SK-MEL-5 (cell line): ENCODE results near the gene IQUB. TPM values are rescaled to one million over a fixed set of nuclear protein-coding genes. Genes with fewer than 3 reads are reported as not detected.

Experiments used
- DNase-seq: peaks from one replicate; pipeline ENCODE4 v3.0.0-alpha.2; 2016; ENCODE audit warnings: low read depth, low spot score
- in situ Hi-C: cut with HindIII; loops from 2 replicates; pipeline ENCODE4 v1.10.0; 2016; ENCODE audit warnings: low sequenced_read_pairs, high pct_unique_total_duplicates, low pct_unique_long_range_greater_than_20kb
- polyA plus RNA-seq, 2 experiments: library from polyadenylated mRNA; depleted of rRNA; stranded (reverse); fragments of >200 nt; gene quantifications; 2 replicates each; pipeline ENCODE4 v1.2.3, GENCODE V29; 2015
- total RNA-seq: library from RNA; depleted of rRNA; stranded (reverse); fragments of >200 nt; shearing (Covaris generic); gene quantifications from 2 replicates; pipeline ENCODE4 v1.2.3, GENCODE V29; 2014; rRNA removed

The IQUB gene
- 0.18 TPM in 1 of 2 replicates, not detected in the other for total RNA-seq
- polyA plus RNA-seq (2015; cell fraction: cytosol; rRNA removed): 0.06 and 0.31 TPM in 2 replicates
- 4.5 TPM in 1 of 2 replicates, not detected in the other for polyA plus RNA-seq (2015; cell fraction: nucleus; rRNA removed)

DNA sequence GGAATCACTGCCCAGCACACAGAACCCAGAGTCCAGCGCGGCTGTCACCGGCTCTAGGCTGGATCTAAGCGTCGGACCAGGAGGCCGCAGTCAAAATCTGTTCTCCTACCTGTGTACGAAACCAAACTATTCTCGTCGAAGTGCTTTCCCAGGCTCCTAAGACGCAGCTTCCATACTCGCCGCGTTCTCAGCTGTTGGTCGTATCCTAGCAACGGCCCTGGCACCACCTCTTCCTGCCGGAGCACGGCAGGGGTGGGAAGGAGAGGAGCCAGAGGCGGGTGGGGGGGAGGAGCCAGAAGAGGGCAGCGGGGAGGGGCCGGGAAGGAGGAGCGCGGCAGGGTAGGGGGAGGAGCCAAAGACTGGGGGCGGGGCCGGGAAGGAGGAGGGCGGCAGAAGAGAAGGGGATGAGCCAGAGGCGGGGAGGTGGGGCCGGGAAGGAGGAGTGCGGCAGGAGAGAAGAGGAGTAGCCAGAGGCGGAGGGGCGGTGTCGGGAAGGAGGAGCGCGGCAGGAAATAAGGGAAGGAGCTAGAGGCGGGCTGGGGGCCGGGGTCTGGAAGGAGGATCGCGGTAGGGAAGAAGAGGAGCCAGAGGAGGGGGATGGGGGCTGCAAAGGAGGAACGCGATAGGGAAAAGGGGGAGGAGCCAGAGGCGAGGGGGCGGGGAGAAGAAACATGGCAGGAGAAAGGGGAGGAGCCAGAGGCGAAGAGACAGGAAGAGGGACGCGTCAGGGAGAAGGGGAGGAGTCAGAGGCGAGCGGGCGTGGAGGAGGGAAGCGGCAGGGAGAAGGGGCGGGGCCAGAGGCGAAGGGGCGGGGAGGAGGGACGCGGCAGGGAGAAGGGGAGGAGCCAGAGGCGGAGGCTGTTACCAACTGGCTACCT lies at the start of gene IQUB:
TSS of gene IQUB (minus strand) at position 213 of the 878 bp plus-strand sequence. CDS start 22,255 bp downstream, outside the sequence.
- peak; percentile 99 for DNase-seq
- in situ Hi-C loops: no loop called here

DNA sequence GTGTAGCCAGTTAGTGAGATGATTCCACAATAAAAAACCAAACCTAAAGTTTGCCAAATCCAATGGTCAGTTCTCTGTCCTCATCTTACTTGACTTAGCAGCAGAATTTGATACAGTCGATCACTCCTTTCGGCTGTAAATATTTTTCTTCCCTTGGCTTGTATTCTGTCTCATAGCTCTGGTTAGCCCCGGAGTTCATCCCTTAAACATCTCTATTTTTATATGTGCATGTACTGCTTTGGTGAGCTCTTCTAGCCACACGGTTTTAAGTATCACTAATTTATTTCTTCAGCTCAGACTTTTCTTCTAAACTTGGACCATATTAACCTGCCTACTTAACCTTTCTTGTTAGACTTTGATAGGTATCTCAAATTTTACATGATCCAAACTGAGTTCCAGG lies 49.4 kb upstream of the IQUB start:
- DNase-seq: no peak
- in situ Hi-C loops: no loop called here

DNA sequence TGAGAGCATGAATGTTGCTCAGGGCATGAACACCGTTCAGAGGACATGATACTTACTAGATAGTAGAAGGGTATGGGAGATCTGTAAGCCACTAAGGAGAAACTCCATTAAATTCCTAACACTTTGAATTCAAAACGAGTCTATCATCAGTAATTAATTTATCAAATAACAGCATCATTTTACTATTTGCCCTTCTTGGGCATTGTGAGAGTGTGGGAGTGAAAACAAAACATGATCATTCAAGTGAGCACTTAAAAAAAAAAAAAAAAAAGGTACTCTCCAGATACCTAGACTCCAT lies 46.7 kb upstream of the IQUB start:
- in situ Hi-C loops: no loop called here
- DNase-seq: no peak

DNA sequence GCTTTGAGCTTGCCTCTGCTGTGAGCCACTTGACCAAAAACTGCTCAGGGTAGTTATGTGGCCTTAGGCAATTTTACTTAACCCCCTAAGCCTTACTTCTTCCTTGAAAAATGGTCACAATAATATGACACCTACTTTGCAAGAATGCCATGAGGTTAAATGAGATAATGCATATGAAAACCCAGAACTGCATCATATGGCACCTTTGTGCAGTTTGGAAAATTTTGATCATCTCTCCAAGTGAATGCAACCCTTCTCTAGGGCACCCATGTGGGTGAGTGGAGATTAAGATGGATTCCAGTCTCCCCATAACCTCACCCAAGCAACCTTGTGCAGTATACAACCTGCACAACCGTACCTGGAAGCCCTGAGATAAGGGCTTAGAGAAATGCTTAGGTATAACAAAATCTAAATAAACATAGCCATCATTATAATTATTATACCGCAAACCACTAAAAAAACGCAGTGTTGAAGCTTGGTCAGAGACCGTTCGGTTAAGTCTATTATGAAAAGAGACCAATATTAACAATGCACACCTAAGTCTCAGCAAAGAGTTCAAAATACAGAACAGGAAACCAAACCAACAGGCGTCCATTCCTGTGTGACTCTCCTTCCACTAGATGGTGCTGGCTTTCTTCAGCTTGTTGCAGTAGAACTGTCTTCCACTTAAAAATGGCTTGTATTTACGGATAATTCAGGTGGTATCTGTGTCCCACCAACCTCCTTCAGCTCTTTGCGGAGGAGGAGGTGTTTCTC lies 46.2 kb upstream of the IQUB start:
- in situ Hi-C loops: no loop called here
- peak; percentile 81 for DNase-seq

DNA sequence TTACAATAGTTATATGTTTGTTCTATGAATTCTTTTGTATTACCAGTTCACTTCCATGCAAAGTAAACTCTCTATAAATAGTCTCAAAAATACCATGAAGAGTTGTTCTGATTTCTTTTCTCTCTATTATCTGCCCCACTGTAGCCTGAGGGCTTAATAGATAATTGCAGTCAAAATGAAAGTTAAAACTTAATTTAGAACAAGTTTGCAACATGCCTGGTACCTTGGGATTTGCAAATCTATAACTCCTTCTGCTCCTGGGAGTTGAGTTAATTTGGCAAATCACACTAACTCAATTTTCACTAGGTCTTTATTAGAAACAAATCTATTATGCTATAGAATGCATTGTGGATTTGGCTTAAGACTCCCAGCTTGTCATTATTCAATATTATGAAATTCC lies 45.0 kb upstream of the IQUB start:
- DNase-seq: no peak
- in situ Hi-C loops: no loop called here

DNA sequence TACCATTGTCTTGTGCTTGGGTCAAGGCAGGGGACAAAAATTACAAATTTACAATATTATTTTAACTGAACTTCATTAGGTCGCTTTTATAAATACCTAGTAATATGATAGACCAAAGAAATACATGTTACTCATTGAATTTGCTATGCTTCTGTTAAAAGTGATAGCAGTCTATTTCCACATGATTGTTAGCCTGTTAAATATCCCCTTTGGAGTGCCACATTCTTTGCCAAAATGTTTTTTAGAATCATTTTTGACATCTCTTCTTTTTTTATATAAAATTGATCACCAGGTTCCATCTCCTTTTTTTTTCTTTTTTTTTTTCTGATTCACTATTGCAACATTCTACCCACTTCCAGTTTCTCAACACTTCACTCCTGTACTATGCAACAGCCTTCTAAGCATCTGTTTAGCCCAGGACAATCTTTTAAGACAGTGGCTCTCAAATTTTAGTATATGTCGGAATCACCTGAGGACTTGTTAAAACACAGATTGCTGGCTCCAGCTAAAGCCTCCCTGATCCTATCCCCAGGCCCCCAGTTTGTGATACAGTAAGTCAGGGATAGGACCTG lies 39.6 kb upstream of the IQUB start:
- in situ Hi-C loops: no loop called here
- no peak for DNase-seq

DNA sequence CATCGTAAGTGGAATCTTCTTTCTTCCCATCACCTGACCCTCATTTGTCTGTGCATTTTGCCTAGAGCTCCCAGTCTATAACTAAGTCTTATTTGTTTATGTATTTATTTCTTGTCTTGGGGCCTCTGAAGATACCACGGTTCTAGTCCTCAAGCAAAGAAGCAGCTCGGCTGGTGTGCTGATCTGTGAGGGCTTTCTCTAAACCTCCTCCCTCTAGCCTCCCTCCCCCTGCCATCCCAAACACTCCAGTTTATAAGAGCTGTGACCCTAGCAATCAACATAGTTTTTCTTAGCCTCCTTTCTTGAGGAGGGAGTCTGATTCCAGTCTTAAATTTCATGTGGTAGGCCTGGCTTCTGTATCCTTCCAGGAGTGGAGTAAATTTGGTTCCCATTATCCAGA lies 38.9 kb upstream of the IQUB start:
- in situ Hi-C loops: no loop called here
- no peak for DNase-seq

DNA sequence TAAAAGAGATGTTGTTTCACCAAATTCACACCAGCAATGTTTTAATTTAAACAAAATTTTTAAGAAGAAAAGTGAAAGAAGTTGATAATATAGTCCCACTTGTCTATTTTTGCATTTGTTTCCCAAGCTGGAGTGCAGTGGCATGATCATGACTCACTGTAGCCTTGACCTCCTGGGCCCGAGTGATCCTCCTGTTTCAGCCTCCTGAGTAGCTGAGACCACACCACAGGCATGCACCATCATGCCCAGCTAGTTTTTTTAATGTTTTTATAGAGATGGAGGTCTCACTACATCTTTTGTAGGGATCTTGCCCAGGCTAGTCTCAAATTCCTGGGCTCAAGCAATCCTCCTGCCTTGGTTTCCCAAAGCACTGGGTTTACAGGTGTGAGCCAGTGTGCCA lies 37.3 kb upstream of the IQUB start:
- DNase-seq: no peak

DNA sequence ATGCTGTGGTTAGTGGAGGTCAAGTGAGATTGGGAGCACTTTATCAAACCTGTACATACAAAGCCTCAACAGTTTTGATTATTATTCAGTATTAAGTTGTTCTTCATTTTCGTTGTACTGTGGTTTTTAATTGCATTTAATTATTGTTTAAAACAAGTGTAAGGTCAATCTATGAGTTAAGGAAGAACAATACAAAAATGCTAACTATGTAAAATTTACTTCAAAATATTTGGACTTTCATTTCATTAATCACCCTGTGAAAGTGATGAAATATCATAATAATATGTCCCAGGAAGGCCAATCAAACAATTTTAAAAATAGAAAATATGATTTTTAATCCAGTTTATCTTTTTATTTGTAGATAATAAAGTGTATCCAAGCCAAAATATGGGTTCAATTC lies 36.8 kb upstream of the IQUB start:
- in situ Hi-C loops: no loop called here
- no peak for DNase-seq

More for the DNA sequence above, 37.3 kb upstream of the IQUB start:
- in situ Hi-C loops: no loop called here

DNA sequence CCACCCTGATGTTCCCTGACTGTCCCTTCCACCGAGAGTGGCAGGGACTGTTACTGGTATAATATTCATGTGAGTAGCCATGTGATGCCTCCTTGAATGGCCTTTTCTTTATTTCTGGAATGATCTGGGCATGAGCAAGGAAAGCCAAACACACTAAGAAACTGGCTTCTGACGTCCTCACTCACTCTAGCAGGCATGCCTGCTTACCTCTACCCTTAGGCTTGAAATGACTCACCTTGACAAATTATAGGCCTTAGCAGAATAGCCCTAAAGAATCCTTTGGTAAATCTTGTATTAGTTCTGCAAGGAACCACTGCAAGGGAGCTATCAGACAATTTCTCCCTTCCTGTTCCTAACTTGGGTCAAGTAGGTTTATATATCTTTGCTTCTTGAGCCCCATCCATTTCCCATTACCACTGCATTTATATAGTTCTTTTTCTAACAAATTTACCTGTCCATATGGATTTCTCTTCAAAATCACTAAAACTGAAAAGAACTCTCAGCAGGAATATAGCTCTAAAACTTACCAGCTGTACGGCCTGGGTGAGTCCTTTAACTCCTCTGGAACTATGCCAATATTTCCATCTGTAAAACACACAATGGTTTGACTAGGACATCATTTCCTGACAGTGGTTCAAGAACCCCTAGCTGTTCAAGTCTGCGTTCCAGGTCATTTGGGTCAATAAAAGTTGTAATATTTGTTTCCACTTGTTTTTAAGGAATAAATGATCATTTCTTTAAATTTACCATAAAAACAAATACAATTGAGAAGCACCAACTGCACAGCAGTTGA lies 36.2 kb upstream of the IQUB start:
- DNase-seq: peak; percentile 34

DNA sequence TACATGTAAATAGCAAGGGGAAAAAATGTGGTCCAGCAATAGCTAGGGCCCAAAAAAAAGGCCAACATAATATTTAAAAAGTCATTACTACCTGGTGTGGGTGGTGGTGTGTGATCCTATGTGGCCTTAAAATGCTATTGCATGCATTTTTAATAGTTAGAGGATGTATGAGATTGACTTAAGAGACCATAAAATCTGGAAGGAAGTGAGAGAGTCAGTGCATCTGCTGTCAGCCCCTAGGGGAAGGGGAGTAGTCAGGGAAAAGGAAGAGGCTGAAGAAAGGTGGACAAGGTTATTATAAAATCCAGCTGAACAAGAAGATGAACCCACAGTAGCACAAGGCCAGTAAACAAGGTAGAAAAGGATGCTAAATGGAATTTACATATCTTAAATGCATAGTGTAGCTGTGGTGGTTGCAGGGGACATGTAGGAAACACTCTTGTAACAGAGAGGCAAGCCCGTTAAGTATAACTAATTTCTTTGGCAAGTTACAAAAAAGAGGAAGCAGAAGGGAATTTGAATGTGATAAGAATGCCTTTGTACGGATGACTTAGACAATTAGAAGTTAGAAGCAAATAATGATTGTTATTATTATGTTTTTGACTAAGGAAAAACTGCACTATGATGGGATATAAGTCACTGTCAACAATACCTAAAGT lies 35.1 kb upstream of the IQUB start:
- in situ Hi-C loops: no loop called here
- no peak for DNase-seq

More for the DNA sequence above, 36.2 kb upstream of the IQUB start:
- in situ Hi-C loops: no loop called here

DNA sequence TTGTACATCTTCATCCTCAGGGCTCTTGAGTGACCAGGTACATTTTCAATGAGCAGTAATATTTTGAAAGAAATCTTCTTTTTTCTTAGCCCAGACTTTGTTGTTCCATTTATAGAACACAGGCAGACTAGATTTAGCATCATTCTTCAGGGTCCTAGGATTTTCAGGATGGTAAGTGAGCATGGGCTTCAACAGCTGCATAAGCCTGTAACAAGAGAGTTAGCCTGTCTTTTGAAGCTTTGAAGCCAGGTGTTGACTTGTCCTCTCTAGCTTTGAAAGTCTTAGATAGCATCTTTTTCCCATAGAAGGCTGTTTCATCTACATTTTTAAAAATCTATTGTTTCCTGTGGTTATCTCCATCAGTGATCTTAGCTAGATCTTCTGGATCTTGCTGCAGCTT lies 27.7 kb upstream of the IQUB start:
- in situ Hi-C loops: no loop called here
- no peak for DNase-seq

DNA sequence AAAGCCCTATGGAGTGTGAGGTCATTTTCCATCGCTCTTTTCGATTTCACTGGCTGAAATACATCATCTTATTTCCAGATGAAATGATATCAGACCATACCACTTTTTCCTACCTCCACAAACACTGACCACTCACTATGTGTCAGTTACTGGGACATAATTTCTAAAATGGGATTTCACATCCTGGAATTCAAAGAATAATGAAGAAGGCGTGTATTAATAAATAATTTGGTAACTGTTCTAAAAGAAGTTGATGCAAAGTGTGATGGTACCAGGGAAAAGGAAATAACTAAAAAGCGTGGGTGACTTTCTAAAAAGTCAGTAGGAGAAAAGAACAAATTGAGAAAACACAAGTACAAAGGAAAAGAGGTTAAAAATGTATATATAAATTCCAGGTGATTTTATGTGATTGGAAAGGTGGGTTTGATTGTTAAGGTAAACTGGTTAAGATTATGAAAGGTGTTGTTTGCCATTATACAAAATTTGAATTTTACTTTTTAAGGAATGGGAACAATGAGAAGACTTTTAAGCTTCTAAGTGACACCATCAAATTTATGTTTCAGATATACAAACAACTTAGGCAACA lies 24.0 kb upstream of the IQUB start:
- in situ Hi-C loops: no loop called here
- no peak for DNase-seq

DNA sequence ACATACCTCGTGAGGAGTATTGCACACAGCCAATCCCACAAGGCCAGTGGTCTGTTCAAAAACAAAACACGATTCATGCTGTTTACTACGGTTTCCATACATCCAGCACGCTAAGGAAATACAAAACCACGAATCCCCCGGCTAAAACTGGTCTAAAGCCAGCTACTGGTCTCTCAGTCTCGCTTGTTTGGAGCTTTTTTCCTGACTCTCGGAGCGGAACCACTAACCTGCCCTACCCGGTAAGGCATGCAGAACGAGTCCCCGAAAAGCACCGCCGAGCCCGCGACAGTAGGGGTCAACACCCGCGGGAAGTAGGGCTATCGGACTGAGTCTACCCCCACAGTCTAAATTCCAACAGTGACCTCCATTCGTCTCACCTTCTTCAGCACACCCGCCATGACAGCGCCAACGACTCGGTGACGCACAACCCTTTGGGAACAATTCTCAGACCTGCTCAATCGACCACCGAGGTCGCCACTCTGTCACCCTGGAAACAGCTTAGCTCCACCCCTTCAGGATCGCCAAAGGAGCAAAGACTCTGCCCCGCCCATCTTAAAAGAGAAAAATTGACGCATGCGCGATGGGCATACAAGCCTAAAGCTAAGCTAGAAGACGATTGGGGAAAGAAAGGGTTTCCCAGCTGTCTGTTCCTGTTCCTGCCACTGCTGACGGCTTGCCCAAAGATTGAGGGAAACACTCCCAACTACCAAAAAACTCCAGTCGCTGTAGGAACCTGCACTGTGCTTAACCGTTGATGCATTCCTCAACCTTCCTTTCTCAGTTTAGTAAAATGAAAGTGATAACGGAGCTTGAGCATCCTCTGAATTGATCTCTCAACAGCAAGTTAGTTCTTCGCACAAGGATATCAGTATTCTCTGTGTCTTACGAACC lies 23.2 kb upstream of the IQUB start, which contains the start of gene NDUFA5:
TSS of gene NDUFA5 (minus strand) at position 421 of the 891 bp plus-strand sequence. CDS start at position 398, 23 bp downstream.
- in situ Hi-C loops: no loop called here
- peak; percentile 100 for DNase-seq

DNA sequence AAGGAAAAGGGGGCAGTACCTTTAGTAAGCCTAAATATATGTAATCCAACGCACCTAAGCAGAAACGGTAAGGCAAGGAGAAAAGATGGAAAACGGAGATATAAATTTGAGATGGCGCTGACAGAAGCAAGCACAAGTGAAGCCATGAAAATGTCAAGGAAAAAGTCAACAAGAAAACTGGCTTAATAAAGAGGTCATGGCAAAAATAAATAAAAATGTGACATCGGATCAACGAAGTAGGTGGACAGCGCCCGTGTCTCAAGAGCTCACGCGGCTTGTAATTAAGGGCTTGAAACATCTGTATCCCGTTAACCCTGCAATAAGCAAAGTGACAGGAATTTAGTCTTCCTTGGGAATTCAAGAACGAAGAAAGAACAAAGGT lies 22.6 kb upstream of the IQUB start:
- in situ Hi-C loops: no loop called here
- DNase-seq: no peak

DNA sequence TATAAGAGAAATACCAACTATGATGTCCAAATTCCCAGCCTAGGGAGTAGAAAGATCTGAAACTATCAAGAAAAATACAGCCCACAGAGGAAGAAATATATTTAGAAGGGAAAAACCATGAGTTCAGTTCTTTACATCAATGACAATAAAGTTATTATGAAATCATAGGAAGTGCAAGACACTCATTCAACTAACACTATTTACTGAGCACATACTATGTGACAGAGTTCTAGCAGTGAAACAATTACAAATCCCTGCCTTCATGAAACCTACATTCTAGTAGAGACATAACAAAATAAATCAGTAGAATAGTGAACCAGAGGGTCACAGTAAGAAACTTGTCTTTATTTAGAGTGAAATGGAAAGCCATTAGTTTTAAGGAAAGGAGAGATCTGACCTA lies 21.1 kb upstream of the IQUB start:
- DNase-seq: no peak
- in situ Hi-C loops: no loop called here
